Islet precursor cell (in vitro differentiated cells): Measurements from ENCODE around the gene IL17RD.
A peak's percentile ranks its signal among the peaks of the same experiment; 100 is the strongest.

Experiments
- DNase-seq: peaks from one replicate; pipeline ENCODE4 v3.0.0-alpha.2; 2018

The IL17RD gene

DNA sequence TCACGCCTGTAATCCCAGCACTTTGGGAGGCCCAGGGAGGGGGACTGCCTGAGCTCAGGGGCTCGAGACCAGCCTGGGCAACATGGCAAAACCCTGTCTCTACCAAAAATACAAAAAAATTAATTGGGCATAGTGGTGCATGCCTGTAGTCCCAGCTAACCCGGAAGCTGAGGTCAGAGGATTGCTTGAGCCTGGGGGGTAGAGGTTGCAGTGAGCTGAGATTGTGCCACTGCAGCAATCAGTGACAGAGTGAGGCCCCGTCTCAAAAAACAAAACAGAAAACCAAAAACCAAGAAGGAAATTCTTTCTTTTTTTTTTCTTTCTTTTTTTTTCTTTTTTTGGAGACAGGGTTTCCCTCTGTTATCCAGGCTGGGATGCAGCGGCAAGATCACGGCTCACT, 101.2 kb downstream of the IL17RD start:
- DNase-seq: no peak

DNA sequence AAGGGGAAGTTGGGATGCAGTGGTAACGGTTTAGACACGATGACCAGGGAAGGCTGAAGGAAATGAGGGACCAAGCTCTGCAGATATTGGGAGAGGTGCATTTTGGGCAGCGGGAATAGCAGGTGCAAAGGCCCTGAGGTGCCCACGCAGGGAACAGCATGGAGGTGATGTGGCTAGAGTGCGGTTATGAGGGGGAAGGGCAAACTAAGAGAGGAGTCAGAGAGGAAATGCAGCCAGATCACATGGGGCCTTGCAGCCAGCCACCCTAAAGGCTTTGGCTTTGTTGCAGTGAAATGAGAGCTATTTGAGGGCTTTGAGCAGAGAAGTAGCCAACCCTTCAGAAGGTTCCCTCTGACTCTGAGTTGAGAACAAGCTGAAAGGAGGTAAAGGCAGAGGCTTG, 102.1 kb downstream of the IL17RD start:
- no peak for DNase-seq

DNA sequence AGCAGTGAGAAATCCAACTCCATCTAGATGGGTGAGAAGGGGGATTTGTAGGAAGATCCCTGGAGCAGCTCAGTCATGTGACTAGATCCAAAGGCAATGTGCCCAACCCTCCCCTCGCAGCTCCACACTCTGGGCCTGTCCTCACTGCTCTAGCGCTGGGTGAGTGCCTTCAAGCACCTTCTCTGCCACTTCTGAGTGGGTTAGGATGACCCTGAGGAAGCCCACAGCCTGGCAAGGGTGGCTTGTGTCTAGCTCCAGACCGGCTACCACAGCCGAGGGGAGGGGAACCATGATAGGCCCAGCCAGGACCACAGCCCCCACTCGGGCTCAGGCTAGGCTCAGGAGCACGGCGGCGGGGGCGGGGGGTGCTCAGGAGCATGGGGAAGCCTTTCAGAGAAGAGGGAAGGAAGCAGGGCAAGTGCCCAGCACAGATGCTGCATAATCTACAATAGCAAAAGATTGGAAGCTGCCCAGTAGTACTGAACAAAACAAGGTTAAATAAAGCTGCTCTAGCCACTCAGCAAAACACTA, 103.0 kb downstream of the IL17RD start:
- DNase-seq: peak; percentile 69

DNA sequence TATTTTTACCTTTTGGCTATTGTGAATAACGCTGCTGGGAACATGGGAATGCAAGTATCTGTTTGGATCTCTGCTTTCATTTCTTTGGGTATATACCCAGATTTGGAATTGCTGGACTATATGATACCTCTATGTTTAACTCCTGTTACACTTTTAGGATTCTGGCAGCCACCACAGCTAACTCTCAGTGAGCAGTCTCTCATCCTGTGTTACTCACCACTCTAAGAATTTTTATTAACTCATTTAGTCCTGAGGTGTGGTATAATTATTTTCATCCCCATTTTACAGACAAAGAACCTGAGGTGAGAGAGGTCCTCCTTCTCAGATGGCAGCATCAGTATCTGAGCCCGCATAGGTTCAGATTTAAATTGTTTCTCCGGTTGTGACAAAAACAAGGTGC, 103.6 kb downstream of the IL17RD start:
- no peak for DNase-seq

DNA sequence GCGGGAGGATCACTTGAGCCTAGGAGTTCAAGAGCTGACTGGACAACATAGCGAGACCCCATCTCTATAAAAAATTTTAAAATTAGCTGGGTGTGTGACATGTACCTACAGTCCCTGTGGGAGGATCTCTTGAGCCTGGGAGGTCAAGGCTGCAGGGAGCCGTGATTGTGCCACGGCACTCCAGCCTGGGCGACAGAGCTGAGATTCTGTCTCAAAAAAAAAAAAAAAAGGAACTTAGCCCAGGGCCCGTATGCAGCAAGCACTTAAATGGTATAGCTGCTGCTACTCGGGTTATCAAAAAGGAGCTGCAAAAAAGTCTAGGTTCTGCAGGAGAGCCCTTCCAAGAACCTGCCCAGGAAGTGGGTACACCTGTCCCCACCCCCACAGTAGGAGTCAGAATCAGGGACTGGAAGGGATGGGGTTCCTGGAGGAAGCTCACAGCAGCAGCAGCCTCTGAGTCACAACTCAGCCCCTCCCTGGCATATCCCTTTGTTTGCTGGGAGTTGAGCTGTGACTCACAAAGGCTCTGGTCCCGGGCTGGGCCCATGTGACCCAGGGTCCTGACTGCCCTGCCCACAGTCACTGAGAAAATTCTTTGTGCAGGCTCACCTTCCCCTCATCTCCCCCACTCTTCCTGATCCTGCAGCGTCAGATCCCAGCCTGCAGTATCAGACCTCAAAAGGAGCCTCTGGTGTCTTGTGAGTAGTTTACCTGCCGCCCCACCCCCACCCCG, 104.9 kb downstream of the IL17RD start, which contains the start of gene SPATA12:
Gene SPATA12, plus strand, starts transcription at position 576 of the 733 bp plus-strand sequence. CDS start 13,031 bp downstream, outside the sequence.
- DNase-seq: peak; percentile 99

DNA sequence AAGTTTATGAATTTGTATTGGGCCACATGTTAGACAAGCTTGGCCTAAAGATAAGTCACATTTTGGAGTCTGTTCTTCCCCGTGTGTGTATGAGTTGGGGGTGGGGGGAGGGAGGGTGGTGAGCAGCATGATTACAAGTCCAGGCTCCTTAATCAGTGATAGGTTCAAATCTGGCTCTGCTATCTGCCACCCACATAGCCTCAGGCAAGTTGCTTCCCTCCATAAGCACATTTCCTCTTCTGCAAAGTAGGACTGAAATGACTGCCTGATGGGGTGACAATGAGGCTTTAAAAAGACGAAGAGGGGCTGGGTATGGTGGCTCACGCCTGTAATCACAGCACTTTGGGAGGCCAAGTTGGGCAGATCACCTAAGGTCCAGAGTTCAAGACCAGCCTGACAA, 105.7 kb downstream of the IL17RD start:
- peak; percentile 74 for DNase-seq

DNA sequence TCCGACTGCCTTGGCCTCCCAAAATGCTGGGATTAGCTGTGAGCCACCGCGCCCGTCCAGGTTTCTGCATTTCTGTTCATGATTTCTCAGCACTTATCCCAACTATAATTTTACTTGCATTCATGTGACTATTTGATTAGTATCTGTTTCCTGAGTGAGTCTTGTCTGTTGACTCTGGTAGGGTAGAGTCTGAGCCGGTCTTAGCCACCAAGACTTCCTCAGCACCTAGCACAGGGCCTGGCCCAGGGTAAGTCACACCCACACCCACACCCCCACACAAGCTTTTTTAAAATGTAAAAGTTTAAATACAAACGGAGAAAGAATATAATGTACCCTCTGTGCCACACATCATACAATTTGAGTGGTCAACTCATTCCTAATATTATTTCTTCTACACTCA, 107.8 kb downstream of the IL17RD start:
- no peak for DNase-seq

DNA sequence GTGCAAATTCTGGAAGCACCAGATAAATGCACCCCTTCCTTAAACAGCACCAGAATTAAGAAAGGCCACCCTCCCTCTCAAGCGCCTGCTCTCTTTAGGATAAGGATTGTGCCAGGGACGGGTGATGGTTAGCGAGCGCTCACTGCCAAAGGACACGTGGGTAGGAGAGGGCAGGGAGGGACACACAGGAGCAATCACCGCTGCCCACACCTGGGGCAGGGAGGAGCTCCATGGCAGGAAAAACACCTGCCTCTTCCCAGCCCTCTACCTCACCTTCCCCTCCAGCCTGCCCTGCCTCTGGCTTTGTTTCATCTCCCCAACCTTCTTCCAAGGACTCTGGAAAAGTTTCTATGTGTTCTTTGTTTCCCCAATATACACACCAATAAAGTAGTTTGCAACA, 112.0 kb downstream of the IL17RD start:
- DNase-seq: no peak

DNA sequence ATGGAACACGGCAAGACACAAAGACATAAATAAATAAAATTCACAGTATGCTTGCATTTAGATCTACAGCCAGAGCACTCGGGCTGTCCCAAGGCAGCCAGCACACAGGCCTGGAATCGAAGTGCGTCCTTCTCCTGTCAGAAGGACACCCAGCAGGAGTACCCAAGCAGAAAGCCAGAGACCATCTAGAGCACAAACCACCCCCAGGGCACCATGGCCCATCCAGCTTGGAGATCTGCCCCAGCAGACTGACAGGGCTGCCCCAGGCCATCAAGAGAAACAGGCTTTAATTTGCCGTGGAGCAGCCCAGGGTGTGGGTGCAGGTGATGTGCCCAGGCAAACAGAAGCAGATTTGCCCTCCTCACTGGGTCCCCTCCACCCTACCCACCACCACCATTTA, 112.5 kb downstream of the IL17RD start:
- DNase-seq: peak; percentile 61

DNA sequence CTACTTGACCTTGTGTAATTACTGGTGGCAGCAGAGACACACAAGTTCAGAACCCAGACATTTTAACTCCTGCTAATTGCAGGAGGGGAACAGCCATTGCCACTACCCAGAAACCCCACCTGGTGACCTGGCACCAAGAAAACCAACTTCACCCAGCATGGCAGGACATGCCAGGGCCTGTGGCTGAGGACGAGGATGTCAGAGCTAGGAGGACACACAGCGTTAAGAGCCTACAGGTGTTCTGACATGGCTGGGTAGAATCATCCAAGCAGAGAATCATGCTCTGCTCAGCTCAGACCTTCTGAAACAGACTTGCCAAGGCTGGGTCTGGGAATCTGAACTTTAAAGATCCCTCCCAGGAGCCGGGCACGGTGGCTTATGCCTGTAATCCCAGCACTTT, 116.4 kb downstream of the IL17RD start:
- DNase-seq: no peak

DNA sequence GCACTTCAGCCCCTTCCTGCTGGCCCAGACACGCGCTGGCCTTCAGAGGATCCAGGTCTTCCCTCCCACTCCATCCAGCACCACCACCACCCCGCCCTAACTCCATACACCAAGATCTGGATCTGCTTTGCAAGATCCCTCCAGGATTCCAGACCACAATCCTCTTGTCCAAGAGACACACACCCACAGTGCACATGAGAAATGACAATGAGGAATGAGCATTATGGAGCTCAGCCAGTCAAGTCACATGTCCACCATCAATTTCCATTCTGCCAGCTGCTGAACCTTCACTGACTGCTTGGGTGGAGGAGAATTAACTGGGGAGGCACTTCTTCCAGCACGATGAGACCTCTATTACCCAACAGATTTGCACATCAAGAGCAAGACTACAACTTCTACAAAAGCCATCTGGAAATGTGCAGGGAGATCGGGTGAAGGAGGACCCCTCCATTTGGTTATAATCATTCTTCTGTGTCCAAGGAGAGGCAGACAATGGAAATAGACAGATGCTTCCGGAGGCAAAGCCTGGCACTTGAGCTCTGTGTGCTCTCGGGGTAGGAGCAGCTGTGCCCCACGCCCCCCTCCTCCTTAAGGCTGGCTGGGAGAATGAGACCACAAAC, 117.0 kb downstream of the IL17RD start:
- DNase-seq: no peak

DNA sequence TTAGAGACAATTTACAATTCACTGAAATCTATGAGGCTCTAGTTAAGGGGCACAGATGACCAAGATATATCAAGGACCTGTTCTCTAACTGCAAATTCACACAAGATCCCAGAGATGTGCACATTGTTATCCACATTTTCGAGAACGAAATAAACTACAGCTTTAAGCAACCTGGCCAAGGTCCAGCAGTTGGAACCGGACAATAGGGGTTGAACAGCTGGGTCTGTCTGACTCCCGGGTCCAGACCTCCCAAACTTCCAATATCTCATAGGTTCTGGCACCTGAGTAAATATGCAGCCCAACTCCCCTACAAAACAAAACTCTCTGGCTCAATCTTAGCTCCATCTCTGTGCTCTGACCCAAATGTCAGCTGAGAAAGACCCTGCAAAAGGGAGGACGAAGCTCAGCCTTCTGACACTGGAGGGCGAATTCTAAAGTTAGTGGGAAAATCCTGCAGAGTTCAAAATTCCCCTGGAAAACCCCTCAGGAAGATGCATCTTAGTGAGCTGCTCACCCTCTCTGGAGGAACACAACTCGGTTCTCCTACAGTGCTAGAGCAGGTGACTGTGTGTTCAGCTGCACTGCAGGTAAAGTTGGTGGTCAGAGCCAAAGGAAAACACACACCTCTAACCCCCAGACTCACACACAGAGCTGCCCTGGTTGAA, 118.9 kb downstream of the IL17RD start:
- DNase-seq: no peak

DNA sequence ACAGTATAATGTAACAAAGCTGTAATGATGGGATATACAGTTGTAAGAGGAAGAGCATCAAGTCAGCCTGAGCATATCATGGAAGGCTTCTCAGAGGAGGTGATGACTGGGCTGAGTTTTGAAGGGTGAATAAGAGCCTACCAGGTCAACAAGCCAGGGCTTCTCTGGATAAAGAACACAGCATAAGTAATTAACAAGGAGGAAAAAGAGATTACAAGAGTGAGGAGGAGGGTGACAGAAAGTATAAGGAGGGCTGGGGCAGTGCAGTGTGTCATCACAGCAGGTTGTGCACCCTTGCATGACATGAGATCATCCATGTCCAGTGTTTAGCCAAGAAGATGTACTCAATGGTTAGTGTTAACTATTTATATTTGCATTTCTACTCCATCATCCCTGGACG, 121.6 kb downstream of the IL17RD start:
- no peak for DNase-seq

DNA sequence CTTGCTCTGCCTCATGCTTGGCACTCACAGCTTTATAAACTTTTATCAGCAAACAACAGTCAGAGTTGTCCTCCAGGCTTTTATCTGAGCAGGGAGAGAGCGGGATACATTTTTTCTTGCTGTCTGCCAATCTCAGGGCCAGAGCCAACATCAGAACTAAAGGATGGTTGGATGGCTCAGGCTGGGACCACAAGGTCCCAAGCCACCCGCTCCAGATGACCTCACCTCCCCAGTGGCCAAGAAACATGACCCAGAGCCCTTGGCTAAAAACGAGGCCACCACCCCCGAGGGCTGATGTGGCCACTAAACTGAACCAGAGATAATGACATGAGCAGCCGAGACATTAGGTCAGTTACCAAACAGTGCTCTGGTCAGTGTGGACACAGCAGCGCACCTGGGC, 123.5 kb downstream of the IL17RD start:
- no peak for DNase-seq
